Transverse colon (tissue), 4 donors: ENCODE results near the gene CHCHD6. TPM values are rescaled to one million over a fixed set of nuclear protein-coding genes. Genes with fewer than 3 reads are reported as not detected.

ENCODE experiments used
- DNase-seq: peaks from one replicate; pipeline ENCODE4 v3.0.0-alpha.2; 2019
- H3K27ac ChIP-seq, 4 donors: fragments of 200-600 bp; sonication (generic); 2 replicates each; pipeline ENCODE4 v1.5.1; 2016 to 2018; ENCODE audit warnings: inconsistent platforms in 4 of 4
- H3K27me3 ChIP-seq: fragments of 200-600 bp; sonication (generic); 2 replicates; pipeline ENCODE4 v1.5.1; 2017; ENCODE audit warnings: inconsistent platforms
- H3K36me3 ChIP-seq, 4 donors: fragments of 200-600 bp; sonication (generic); 2 replicates each; pipeline ENCODE4 v1.5.1; 2017 to 2019; ENCODE audit warnings: inconsistent platforms in 4 of 4
- H3K4me1 ChIP-seq, 4 donors: fragments of 200-600 bp; sonication (generic); 2 replicates each; pipeline ENCODE4 v1.5.1; 2017 to 2020; ENCODE audit warnings: inconsistent platforms in 4 of 4
- H3K4me3 ChIP-seq, 4 donors: fragments of 200-600 bp; sonication (generic); 1 replicate in 1 of 4; 2 replicates in 3 of 4; pipeline versions ENCODE4 v1.5.1 to v1.6.1; 2017 to 2019; ENCODE audit warnings: inconsistent platforms in 4 of 4
- H3K9me3 ChIP-seq, 2 donors: fragments of 200-600 bp; sonication (generic); 2 replicates each; pipeline ENCODE4 v1.5.1; 2017 to 2019; ENCODE audit warnings: inconsistent platforms in 2 of 2
- CTCF ChIP-seq, 5 experiments: fragments of 200-600 bp in 3 of 5; fragments of 450-650 bp in 2 of 5; sonication (generic) in 3 of 5; IDR thresholded peaks; 1 replicate in 2 of 5; 2 replicates in 3 of 5; pipeline ENCODE4 v1.5.1; 2016 to 2017; ENCODE audit warnings: antibody characterized with exemption in 5 of 5, inconsistent platforms in 3 of 5, mild to moderate bottlenecking in 2 of 5, moderate library complexity in 1 of 5
- EP300 ChIP-seq: sonication (generic); formaldehyde crosslinking; IDR thresholded peaks from one replicate; pipeline ENCODE4 v1.6.1; 2017; ENCODE audit warnings: antibody characterized with exemption, low read depth
- POLR2A ChIP-seq: fragments of 450-650 bp; IDR thresholded peaks from one replicate; pipeline ENCODE4 v1.6.1; 2016; ENCODE audit warnings: antibody characterized with exemption, mild to moderate bottlenecking, moderate library complexity
- POLR2AphosphoS5 ChIP-seq, 3 donors: sonication (generic); formaldehyde crosslinking; IDR thresholded peaks; one replicate each; pipeline ENCODE4 v1.6.1; 2016; ENCODE audit warnings: antibody characterized with exemption in 3 of 3
- WGBS, 2 donors: methylation state at CpG; one replicate each; pipeline ENCODE4 v1.1.5; 2018; ENCODE audit warnings: low coverage in 1 of 2; 5-methylcytosine and 5-hydroxymethylcytosine counted together
- in situ Hi-C, 4 donors: fragments of 200-750 bp; cut with MboI; loops; one replicate each; pipeline versions ENCODE4 v1.15.0 to v1.15.1; 2017; ENCODE audit warnings: low sequenced_read_pairs in 3 of 4, low pct_ligation_motif_present in 1 of 4, low pct_unique_long_range_greater_than_20kb in 1 of 4
- intact Hi-C: fragments of 100-400 bp; cut with DNase I; formaldehyde crosslinking; loops from one replicate; pipeline ENCODE4 v1.15.1; 2023; ENCODE audit warnings: low total_unique reads
- total RNA-seq, 4 donors: library from RNA; depleted of rRNA; stranded (reverse); fragments of >200 nt; gene quantifications; one replicate each; pipeline ENCODE4 v1.1.0, GENCODE V29; 2016

Gene CHCHD6
- total RNA-seq, 4 donors from 2014 or later: 4.6 to 12.1 (median 5.3) TPM

DNA sequence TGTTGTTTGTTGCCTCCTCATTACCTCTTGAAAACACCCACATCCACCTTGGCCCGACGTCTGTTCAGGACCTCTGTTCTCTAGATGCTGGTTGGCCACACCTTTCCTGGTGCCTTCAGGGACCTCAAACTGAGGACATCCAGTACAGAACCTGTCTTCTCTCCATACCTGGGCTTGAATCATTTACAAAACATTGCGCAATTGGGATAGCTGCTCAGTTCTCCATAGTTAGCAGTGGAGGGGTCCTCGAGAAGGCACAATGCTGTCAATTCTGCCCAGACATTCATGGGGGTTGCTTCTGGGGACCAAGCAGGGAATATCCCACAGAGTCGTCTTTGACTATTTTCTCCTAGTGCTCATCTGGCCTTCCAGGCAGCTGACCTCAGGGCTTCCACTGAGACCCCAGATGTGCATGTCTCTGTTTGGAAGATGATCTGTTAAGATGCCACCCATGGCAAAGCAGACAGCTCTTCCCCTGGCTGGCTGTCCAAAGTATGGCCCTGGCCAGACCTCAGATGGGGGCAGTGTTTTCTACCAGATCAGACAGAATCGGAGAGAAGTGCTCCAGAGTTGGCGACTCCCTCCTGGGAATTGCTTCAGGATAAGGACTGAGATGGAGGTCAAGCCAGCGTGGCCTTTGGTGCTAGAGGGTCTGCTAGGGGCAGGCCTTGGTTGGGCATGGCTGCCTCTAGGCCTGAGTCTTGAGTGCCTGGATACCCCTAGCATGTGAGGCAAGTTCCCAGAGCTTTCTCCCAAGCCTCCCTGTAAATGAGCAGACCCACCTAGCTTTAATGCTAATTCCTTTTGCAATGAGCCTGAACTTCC is 46.1 kb downstream of the CHCHD6 start:
- no peak overlapping the region for H3K4me3 ChIP-seq
- H3K36me3 ChIP-seq: no peaks in the 10 kb centered on the region
- WGBS, 2 donors: 97 to 100% methylated on average over 1 to 8 of the region's 8 CpGs
- peaks cover 0 to 9% (median 2%) of the 10 kb centered on the region in 4 donors for H3K4me1 ChIP-seq
- no peak for DNase-seq
- no peaks in the 10 kb centered on the region for H3K9me3 ChIP-seq
- no peaks in the 10 kb centered on the region for H3K27me3 ChIP-seq
- in situ Hi-C loops (loop anchor here in 2 of 4 donors (5.0 to 25.0 kb wide), 3 partner anchors 227 to 712 kb away; partner anchors contain the start of gene PLXNA1 (in 1 of the 2)), intact Hi-C loops (loop anchor here (5.0 to 10.0 kb wide), 3 partner anchors 235 to 797 kb away; partner anchors contain the start of gene PLXNA1)
- TF ChIP-seq CTCF (IDR thresholded peaks at IDR 0.05) (no peak), POLR2A (no peak), EP300 (no peak), POLR2AphosphoS5 (IDR thresholded peaks at IDR 0.05) (no peak)
- H3K27ac ChIP-seq: no peak overlapping the region

GRCh38 chr3:126750756-126751121 is 46.7 kb downstream of the CHCHD6 start:
- Histone ChIP-seq H3K36me3 (no peaks in the 10 kb centered on the region), H3K4me1 (peaks cover 0 to 5% (median 0%) of the 10 kb centered on the region in 4 donors), H3K9me3 (no peaks in the 10 kb centered on the region), H3K27ac (no peak overlapping the region), H3K4me3 (no peak overlapping the region), H3K27me3 (no peaks in the 10 kb centered on the region)
- in situ Hi-C loops (loop anchor here in 2 of 4 donors (5.0 to 10.0 kb wide), 2 partner anchors 227 to 234 kb away; partner anchors contain the start of gene PLXNA1 (in 1 of the 2)), intact Hi-C loops (loop anchor here (5.0 to 10.0 kb wide), 3 partner anchors 234 to 797 kb away; partner anchors contain the start of gene PLXNA1)
- no peak for DNase-seq
- 67 to 80% methylated on average over 2 to 4 of the region's 4 CpGs for WGBS, 2 donors
- no peak for TF ChIP-seq POLR2A
- TF ChIP-seq CTCF (IDR thresholded peaks at IDR 0.05): no peak
- TF ChIP-seq EP300: no peak

- Histone ChIP-seq H3K36me3 (no peaks in the 10 kb centered on the region), H3K9me3 (no peaks in the 10 kb centered on the region), H3K27ac (no peak overlapping the region), H3K4me3 (no peak overlapping the region), H3K4me1 (no peaks in the 10 kb centered on the region), H3K27me3 (no peaks in the 10 kb centered on the region)
- TF ChIP-seq POLR2A (no peak), POLR2AphosphoS5 (IDR thresholded peaks at IDR 0.05) (no peak), EP300 (no peak), CTCF (IDR thresholded peaks at IDR 0.05) (no peak)
- in situ Hi-C loops (loop anchor here in 2 of 4 donors (5.0 to 10.0 kb wide), 2 partner anchors 226 to 233 kb away; partner anchors contain the start of gene PLXNA1 (in 1 of the 2)), intact Hi-C loops (loop anchor here (5.0 to 10.0 kb wide), 3 partner anchors 233 to 796 kb away; partner anchors contain the start of gene PLXNA1)
- 69% methylated on average over 7 of the region's 7 CpGs; no CpG with 5 or more reads in 1 of the 2 donors for WGBS, 2 donors
- no peak for DNase-seq
These were observed 47.7 kb downstream of the CHCHD6 start for GRCh38 chr3:126751611-126752302.
